ENCODE results near the gene RAB4B.
A peak's percentile ranks its signal among the peaks of the same experiment; 100 is the strongest.

RAB4B gene

GRCh38 chr19:40747536-40747935 is 30.5 kb upstream of the RAB4B start:
- Histone ChIP-seq H3K4ac (ENCODE audit: low read length) (no peak overlapping the region), H3K9ac (ENCODE audit: low read depth, low read length, poor library complexity) (no peak overlapping the region), H3K4me2 (ENCODE audit: insufficient read depth, low read length, poor library complexity, severe bottlenecking) (no peak overlapping the region), H3K79me1 (ENCODE audit: low read depth, low read length) (peaks cover 2% of the 10 kb centered on the region), H3K27me3 (ENCODE audit: control insufficient read depth in 3 of 3, insufficient read depth in 3 of 3, low read depth in 1 of 3, low read length in 3 of 3) (no peaks in the 10 kb centered on the region), H3K14ac (ENCODE audit: low read length) (no peak overlapping the region), H3K4me3 (ENCODE audit: low read length in 2 of 2) (no peak overlapping the region), H3K4me1 (ENCODE audit: control insufficient read depth in 2 of 2, insufficient read depth in 1 of 2, low read depth in 1 of 2, low read length in 2 of 2) (peaks cover 9 to 12% of the 10 kb centered on the region in 2 donors), H2BK120ac (ENCODE audit: low read depth, low read length) (no peak overlapping the region), H4K91ac (ENCODE audit: low read depth, low read length, poor library complexity) (no peak overlapping the region), H3K9me3 (replicated peaks in 1 of 2; ENCODE audit: control insufficient read depth in 2 of 2, insufficient read depth in 1 of 2, low read depth in 1 of 2, low read length in 2 of 2) (no peaks in the 10 kb centered on the region), H2BK15ac (ENCODE audit: low read length) (no peak overlapping the region), H2BK5ac (ENCODE audit: low read length) (no peak overlapping the region), H2AFZ (ENCODE audit: low read length) (no peak overlapping the region), H3K18ac (ENCODE audit: low read length) (no peak overlapping the region), H3K23ac (ENCODE audit: low read depth, low read length, poor library complexity) (no peak overlapping the region), H3K36me3 (replicated peaks in 1 of 2; ENCODE audit: control insufficient read depth in 2 of 2, insufficient read depth in 2 of 2, low read length in 2 of 2) (peaks cover 2 to 19% of the 10 kb centered on the region in 2 donors), H2BK12ac (ENCODE audit: low read length) (no peak overlapping the region), H3K27ac (replicated peaks; ENCODE audit: low read length) (no peak overlapping the region), H2AK5ac (ENCODE audit: low read depth, low read length) (no peak overlapping the region), H4K8ac (ENCODE audit: low read depth, low read length) (no peak overlapping the region)
- WGBS, 2 donors (ENCODE audit: extremely low coverage in 2 of 2, insufficient read length in 2 of 2, insufficient replicate concordance in 1 of 2), result no CpG with 5 or more reads among the region's 7 CpGs
- no peak for DNase-seq (ENCODE audit: low spot score)

GRCh38 chr19:40750058-40750873 is 27.8 kb upstream of the RAB4B start, which contains the start of gene ACTMAP:
TSS of gene ACTMAP (minus strand) at chr19:40750477. CDS start at chr19:40749803, 674 bp downstream.
- peak within 1 kb of the TSS; percentile 84 to 96 for H3K4me3 ChIP-seq (ENCODE audit: low read length in 2 of 2)
- H2AFZ ChIP-seq (ENCODE audit: low read length), result peak within 1 kb of the TSS; percentile 94
- H3K79me1 ChIP-seq (ENCODE audit: low read depth, low read length), result peaks cover 4% of the 10 kb centered on the region
- H3K9ac ChIP-seq (ENCODE audit: low read depth, low read length, poor library complexity), result peak within 1 kb of the TSS; percentile 85
- H3K27ac ChIP-seq (replicated peaks; ENCODE audit: low read length), result peak within 1 kb of the TSS; percentile 93
- H3K18ac ChIP-seq (ENCODE audit: low read length), result peak within 1 kb of the TSS; percentile 99
- peak within 1 kb of the TSS; percentile 75 for H4K8ac ChIP-seq (ENCODE audit: low read depth, low read length)
- H4K91ac ChIP-seq (ENCODE audit: low read depth, low read length, poor library complexity), result peak within 1 kb of the TSS; percentile 96
- peak; percentile 100 for DNase-seq (ENCODE audit: low spot score)
- peaks cover 0 to 3% of the 10 kb centered on the region in 2 donors for H3K9me3 ChIP-seq (replicated peaks in 1 of 2; ENCODE audit: control insufficient read depth in 2 of 2, insufficient read depth in 1 of 2, low read depth in 1 of 2, low read length in 2 of 2)
- H3K4me2 ChIP-seq (ENCODE audit: insufficient read depth, low read length, poor library complexity, severe bottlenecking), result peak within 1 kb of the TSS; percentile 84
- H2BK12ac ChIP-seq (ENCODE audit: low read length), result peak within 1 kb of the TSS; percentile 50
- H2AK5ac ChIP-seq (ENCODE audit: low read depth, low read length), result peak within 1 kb of the TSS; percentile 89
- peak within 1 kb of the TSS; percentile 78 for H3K4ac ChIP-seq (ENCODE audit: low read length)
- peaks cover 13 to 14% of the 10 kb centered on the region in 2 donors for H3K4me1 ChIP-seq (ENCODE audit: control insufficient read depth in 2 of 2, insufficient read depth in 1 of 2, low read depth in 1 of 2, low read length in 2 of 2)
- H3K23ac ChIP-seq (ENCODE audit: low read depth, low read length, poor library complexity), result peak within 1 kb of the TSS; percentile 44
- WGBS, 2 donors (ENCODE audit: extremely low coverage in 2 of 2, insufficient read length in 2 of 2, insufficient replicate concordance in 1 of 2), result no CpG with 5 or more reads among the region's 43 CpGs
- no peak within 1 kb of the TSS for H2BK15ac ChIP-seq (ENCODE audit: low read length)
- peaks cover 8 to 34% of the 10 kb centered on the region in 2 donors for H3K36me3 ChIP-seq (replicated peaks in 1 of 2; ENCODE audit: control insufficient read depth in 2 of 2, insufficient read depth in 2 of 2, low read length in 2 of 2)
- H3K27me3 ChIP-seq (ENCODE audit: control insufficient read depth in 3 of 3, insufficient read depth in 3 of 3, low read depth in 1 of 3, low read length in 3 of 3), result no peaks in the 10 kb centered on the region
- H2BK5ac ChIP-seq (ENCODE audit: low read length), result no peak within 1 kb of the TSS
- no peak within 1 kb of the TSS for H3K14ac ChIP-seq (ENCODE audit: low read length)
- H2BK120ac ChIP-seq (ENCODE audit: low read depth, low read length), result no peak within 1 kb of the TSS

DNA sequence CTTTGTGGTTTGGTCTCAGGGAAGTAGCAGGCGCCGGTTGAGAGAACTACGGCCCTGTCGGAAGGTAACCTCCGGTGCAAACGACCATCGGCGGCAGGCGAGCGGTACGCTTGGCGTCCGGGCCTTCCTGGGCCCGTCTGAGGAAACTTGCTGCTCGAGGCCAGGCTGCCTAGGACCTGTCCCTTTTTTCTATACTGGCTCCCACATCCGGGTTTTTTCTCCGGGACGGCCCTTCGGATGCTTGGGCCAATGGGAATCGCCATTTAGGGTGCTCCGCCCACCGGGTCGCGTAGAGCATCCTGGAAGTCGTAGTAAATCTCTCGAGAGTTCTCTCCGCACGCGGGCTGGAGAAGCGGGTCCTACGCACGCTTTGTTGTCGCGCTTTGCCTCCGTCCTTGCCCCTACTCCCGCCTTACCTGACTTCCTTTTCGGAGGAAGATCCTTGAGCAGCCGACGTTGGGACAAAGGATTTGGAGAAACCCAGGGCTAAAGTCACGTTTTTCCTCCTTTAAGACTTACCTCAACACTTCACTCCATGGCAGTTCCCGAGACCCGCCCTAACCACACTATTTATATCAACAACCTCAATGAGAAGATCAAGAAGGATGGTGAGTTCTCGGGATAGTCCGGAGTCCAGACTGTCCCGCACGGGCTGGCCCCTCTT is 27.0 kb upstream of the RAB4B start, which contains the start of gene SNRPA:
Gene SNRPA (plus strand): TSS at position 330 of the 664 bp plus-strand sequence. CDS start 206 bp downstream, at position 536.
- Histone ChIP-seq H2AK5ac (ENCODE audit: low read depth, low read length) (peak within 1 kb of the TSS; percentile 49), H2AFZ (ENCODE audit: low read length) (peak within 1 kb of the TSS; percentile 94), H3K27me3 (ENCODE audit: control insufficient read depth in 3 of 3, insufficient read depth in 3 of 3, low read depth in 1 of 3, low read length in 3 of 3) (no peaks in the 10 kb centered on the region), H2BK12ac (ENCODE audit: low read length) (no peak within 1 kb of the TSS), H3K14ac (ENCODE audit: low read length) (no peak within 1 kb of the TSS), H2BK5ac (ENCODE audit: low read length) (no peak within 1 kb of the TSS), H3K79me1 (ENCODE audit: low read depth, low read length) (peaks cover 10% of the 10 kb centered on the region), H2BK15ac (ENCODE audit: low read length) (no peak within 1 kb of the TSS), H3K18ac (ENCODE audit: low read length) (peak within 1 kb of the TSS; percentile 99), H4K8ac (ENCODE audit: low read depth, low read length) (peak within 1 kb of the TSS; percentile 75), H3K27ac (replicated peaks; ENCODE audit: low read length) (peak within 1 kb of the TSS; percentile 93), H3K9me3 (replicated peaks in 1 of 2; ENCODE audit: control insufficient read depth in 2 of 2, insufficient read depth in 1 of 2, low read depth in 1 of 2, low read length in 2 of 2) (peaks cover 2 to 3% of the 10 kb centered on the region in 2 donors), H3K4me2 (ENCODE audit: insufficient read depth, low read length, poor library complexity, severe bottlenecking) (peak within 1 kb of the TSS; percentile 84), H4K91ac (ENCODE audit: low read depth, low read length, poor library complexity) (peak within 1 kb of the TSS; percentile 96), H3K4ac (ENCODE audit: low read length) (no peak within 1 kb of the TSS), H3K36me3 (replicated peaks in 1 of 2; ENCODE audit: control insufficient read depth in 2 of 2, insufficient read depth in 2 of 2, low read length in 2 of 2) (peaks cover 15 to 41% of the 10 kb centered on the region in 2 donors), H3K9ac (ENCODE audit: low read depth, low read length, poor library complexity) (peak within 1 kb of the TSS; percentile 85), H3K23ac (ENCODE audit: low read depth, low read length, poor library complexity) (peak within 1 kb of the TSS; percentile 44), H3K4me3 (ENCODE audit: low read length in 2 of 2) (peak within 1 kb of the TSS; percentile 84 to 96), H3K4me1 (ENCODE audit: control insufficient read depth in 2 of 2, insufficient read depth in 1 of 2, low read depth in 1 of 2, low read length in 2 of 2) (peaks cover 13 to 19% of the 10 kb centered on the region in 2 donors), H2BK120ac (ENCODE audit: low read depth, low read length) (no peak within 1 kb of the TSS)
- DNase-seq (ENCODE audit: low spot score), result peak; percentile 99
- WGBS, 2 donors (ENCODE audit: extremely low coverage in 2 of 2, insufficient read length in 2 of 2, insufficient replicate concordance in 1 of 2), result no CpG with 5 or more reads among the region's 46 CpGs
